ENCODE results near the gene STX10. TPM values are rescaled to one million over a fixed set of nuclear protein-coding genes. Genes with fewer than 3 reads are reported as not detected.

Gene STX10
- total and polyA plus RNA-seq, 2 of the 4 experiments (the other 2 are of a cell fraction): 64.9 to 82.0 TPM

GRCh38 chr19:13127811-13128575, 22.2 kb downstream of the STX10 start:
- peaks cover 90% of the 10 kb centered on the region for H4K20me1 ChIP-seq (ENCODE audit: insufficient read depth, low read length)
- CTCF ChIA-PET: interaction anchor here (0.6 kb wide), 1 partner anchor 243 kb away, joined by 3 read pairs; no protein-coding TSS in a partner anchor

More at GRCh38 chr19:13127811-13128575, 22.2 kb downstream of the STX10 start:
- H3K23ac ChIP-seq (ENCODE audit: low read depth, low read length): no peak overlapping the region
- peaks cover 13% of the 10 kb centered on the region; the same call in 1 of the 2 replicates for H3K4me1 ChIP-seq (ENCODE audit: control insufficient read depth, insufficient read depth, low read length)
- H3K4ac ChIP-seq (ENCODE audit: low read depth, low read length): no peak overlapping the region
- H3K4me2 ChIP-seq (ENCODE audit: low read depth, low read length): no peak overlapping the region
- POLR2A ChIA-PET (ENCODE audit: unreplicated experiment): no interaction called here
- H3K9me1 ChIP-seq (ENCODE audit: insufficient read depth, low read length): peaks cover 29% of the 10 kb centered on the region
- no peak overlapping the region for H3K18ac ChIP-seq (ENCODE audit: low read depth, low read length)
- dilution Hi-C loops (cut with HindIII; ENCODE audit: low sequenced_read_pairs, unreplicated experiment): no loop called here
- H4K8ac ChIP-seq (ENCODE audit: low read depth in 2 of 2, low read length in 2 of 2): no peak overlapping the region
- TF ChIP-seq MAZ (IDR thresholded peaks at IDR 0.05; ENCODE audit: borderline replicate concordance, low read depth, low read length): no peak
- TF ChIP-seq FOS (IDR thresholded peaks at IDR 0.05; ENCODE audit: low read depth, low read length): no peak
- TF ChIP-seq, protein P1, sequence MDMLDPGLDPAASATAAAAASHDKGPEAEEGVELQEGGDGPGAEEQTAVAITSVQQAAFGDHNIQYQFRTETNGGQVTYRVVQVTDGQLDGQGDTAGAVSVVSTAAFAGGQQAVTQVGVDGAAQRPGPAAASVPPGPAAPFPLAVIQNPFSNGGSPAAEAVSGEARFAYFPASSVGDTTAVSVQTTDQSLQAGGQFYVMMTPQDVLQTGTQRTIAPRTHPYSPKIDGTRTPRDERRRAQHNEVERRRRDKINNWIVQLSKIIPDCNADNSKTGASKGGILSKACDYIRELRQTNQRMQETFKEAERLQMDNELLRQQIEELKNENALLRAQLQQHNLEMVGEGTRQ (IDR thresholded peaks at IDR 0.05; ENCODE audit: low read depth, low read length): no peak
- no peak for TF ChIP-seq RAD21 (IDR thresholded peaks at IDR 0.05; ENCODE audit: low read length)
- TF ChIP-seq CHD1 (IDR thresholded peaks at IDR 0.05; ENCODE audit: low read depth, low read length): no peak
- TF ChIP-seq MXI1 (IDR thresholded peaks at IDR 0.05; ENCODE audit: borderline replicate concordance, low read depth, low read length): no peak
- TF ChIP-seq SMC3 (IDR thresholded peaks at IDR 0.05; ENCODE audit: low read depth, low read length): no peak
- no peak for TF ChIP-seq CTCF (conservative IDR thresholded peaks at IDR 0.05; ENCODE audit: low read depth, low read length)
- H3K27ac ChIP-seq (ENCODE audit: insufficient read depth, low read length): no peak overlapping the region
- H3K56ac ChIP-seq (ENCODE audit: extremely low read depth, insufficient read depth, low read length): no peak overlapping the region
- no peak overlapping the region for H2BK15ac ChIP-seq (ENCODE audit: low read depth, low read length)
- no peak overlapping the region for H3K14ac ChIP-seq (replicated peaks; ENCODE audit: low read depth, low read length)
- no peak overlapping the region for H3K4me3 ChIP-seq (ENCODE audit: insufficient read depth, low read depth, low read length)
- H2BK120ac ChIP-seq (ENCODE audit: low read depth, low read length): no peak overlapping the region
- no peak overlapping the region for H2AK9ac ChIP-seq (replicated peaks; ENCODE audit: low read depth, low read length, poor library complexity)
- intact Hi-C loops (cut with micrococcal nuclease): no loop called here
- no peak overlapping the region for H3K9ac ChIP-seq (ENCODE audit: low read depth, low read length)
- DNase-seq: no peak
- H4K91ac ChIP-seq (ENCODE audit: insufficient read depth, low read depth, low read length): no peak overlapping the region
- no peak overlapping the region for H4K5ac ChIP-seq (ENCODE audit: low read depth, low read length)
- H2BK20ac ChIP-seq (ENCODE audit: low read depth, low read length): no peak overlapping the region
- no peak for ATAC-seq (ENCODE audit: low read depth)
- no peaks in the 10 kb centered on the region for H3K9me3 ChIP-seq (ENCODE audit: control insufficient read depth, insufficient read depth, low read length)
- H2AK5ac ChIP-seq (ENCODE audit: low read depth, low read length): no peak overlapping the region
- no TSS peak for BruUV-seq (replicated peaks)
- 100% methylated on average over 1 of the region's 6 CpGs; no CpG with 5 or more reads in 1 of the 2 experiments for WGBS, 2 experiments (ENCODE audit: extremely low coverage in 2 of 2, insufficient read length in 1 of 2)
- H2BK5ac ChIP-seq (ENCODE audit: low read depth, low read length, poor library complexity, severe bottlenecking): no peak overlapping the region
- no peak overlapping the region for H2AFZ ChIP-seq (replicated peaks; ENCODE audit: low read length, poor library complexity)
- peaks cover 14% of the 10 kb centered on the region for H3K36me3 ChIP-seq (ENCODE audit: control insufficient read depth, insufficient read depth, low read length)
- in situ Hi-C loops (cut with MboI; ENCODE audit: low sequenced_read_pairs): no loop called here
- peaks cover 10 to 83% of the 10 kb centered on the region in 2 experiments; a peak in 3 of 4 replicates for H3K79me1 ChIP-seq (ENCODE audit: low read depth in 1 of 2, low read length in 2 of 2)
- H3K27me3 ChIP-seq (ENCODE audit: control insufficient read depth, insufficient read depth, low read length): no peaks in the 10 kb centered on the region

All from IMR-90 (cell line).